NCI-H1694 treated with DMSO at 0.1 percent for 48 hours (cell line): ENCODE results near the gene SERPINE1.

ENCODE experiments used
- DNase-seq: peaks from one replicate; lab custom pipeline; 2025; lab: John Stamatoyannopoulos, UW

SERPINE1 gene

DNA sequence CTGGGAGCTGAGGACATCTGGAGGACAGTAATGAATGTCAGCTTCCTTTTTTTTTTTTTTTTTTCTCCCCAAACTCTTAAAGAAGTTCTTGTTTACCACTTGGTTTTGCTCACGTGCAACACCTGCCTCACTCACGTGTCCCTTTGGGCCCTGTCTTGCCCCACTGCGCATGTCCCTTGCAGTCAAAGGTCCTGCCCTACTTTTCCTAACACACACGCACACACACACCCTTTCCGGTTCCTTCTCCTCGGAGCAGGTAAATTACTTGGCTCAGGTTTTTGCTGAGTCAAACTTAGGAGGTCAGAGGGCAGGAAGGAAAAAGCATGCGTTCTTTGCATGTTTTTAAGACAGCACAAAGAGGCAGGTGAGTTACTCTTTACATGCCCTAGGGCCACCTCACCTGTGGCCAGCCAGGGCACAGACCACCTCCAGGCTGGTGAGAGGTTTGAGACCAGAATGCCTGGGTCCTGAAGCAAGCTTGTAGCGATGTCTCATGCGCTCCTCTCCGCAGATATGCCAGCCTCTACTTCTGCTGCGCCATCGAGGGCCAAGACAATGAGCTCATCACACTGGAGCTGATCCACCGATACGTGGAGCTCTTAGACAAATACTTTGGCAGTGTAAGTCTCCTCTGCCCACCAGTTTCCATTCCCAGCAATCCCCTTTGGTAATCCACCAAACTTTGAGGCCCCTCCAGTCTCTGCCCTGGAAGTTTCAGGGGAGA lies 30.1 kb downstream of the SERPINE1 start:
- DNase-seq, result no peak

DNA sequence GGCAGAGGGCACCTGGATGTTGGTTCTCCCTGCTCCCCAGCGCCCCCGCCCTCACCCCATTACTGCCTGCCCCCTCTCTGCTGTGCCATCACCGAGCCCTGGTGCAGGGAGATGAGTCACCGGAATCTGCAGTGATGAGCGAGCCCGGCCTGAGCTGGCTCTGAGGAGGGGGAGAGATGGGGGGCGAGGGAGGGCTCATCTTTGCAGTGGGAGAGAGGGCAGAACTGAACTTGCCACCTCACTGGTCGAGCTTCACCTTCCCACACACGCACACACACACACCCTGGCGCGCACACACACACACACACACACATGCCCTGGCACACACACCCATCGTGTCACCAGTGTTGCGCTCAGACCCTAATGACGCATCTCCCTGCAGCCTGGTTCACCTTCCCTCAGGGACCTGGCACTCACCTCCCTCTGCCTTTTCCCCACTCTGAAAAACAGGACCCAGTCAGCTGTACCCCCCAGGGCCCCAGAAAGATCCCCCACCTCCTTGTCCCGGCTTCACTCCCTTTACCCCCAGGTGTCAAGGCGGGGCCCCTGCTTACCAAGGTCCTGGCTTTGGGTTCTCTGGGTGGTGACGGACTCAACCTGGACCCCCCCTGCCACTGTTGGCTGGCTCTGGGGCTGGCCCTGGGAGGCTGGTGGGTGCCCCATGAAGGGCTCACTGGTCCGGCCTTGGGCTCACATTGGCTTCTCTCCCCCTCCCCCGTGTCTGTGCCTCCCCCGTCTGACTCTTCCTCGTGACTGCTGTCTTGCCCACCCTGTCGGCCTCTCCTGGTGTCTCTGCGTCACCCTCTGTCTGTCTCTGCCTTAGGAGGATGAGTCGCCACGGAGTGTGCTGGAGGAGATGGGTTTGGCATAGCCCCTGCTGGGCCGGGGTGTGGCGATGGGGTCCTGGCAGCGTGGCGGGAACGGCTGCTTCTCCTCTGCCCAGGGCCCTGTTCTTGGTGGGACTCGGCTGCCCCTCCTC lies 33.1 kb downstream of the SERPINE1 start:
- no peak for DNase-seq

DNA sequence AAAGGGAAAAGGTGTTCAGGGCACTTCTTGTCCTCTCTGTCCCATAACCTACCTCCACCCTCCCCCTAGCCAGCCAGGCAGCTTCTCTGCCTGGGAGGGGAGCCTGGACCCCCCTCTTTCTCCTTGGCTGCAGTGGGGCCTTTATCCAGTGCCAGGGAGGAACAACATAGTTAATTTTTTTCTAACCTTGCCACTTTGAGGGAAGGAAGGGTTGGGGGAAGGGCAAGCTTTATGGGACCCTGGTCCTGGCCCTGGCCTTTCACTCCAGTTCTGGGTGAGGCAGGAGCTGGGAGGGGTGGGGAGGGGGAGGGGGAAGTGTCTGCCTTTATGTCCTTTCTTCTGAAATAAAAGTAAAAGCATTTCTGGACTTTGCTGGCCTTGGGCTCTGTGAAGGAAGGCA lies 34.0 kb downstream of the SERPINE1 start:
- DNase-seq, result no peak

DNA sequence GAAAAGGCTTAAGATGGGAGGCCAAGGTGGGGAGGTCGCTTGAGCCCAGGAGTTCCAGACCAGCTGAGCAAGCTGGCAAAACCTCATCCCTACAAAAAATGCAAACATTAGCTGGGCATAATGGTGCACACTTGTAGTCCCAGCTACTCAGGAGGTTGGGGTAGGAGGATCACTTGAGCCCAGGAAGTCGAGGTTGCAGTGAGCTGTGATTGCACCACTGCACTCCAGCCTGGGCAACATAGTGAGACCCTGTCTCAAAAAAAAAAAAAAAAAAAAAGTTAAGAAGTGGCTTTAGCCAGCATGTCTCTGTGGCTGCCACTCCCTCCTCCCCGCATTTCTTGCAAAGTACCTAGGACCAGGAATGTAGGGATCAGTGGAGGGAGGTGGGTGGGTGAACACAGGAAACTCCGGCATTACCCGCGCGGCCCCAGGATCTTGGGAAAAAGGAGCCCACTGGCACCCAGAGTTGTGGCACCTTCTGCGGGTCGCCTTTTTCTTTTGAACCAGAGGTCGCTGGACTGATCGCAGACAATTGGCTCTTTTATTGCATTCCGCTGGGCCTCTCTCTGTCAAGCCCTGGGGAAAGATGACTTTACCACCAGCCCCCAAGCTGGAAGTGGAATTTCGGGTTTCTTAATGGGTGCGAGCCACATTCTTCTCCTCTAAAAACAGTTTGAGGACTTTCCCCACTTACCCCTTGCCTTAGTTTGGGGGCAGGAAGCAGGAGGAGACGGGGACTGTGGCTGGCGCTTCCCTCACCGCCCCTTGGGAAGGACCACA lies 35.0 kb downstream of the SERPINE1 start:
- DNase-seq, result no peak

DNA sequence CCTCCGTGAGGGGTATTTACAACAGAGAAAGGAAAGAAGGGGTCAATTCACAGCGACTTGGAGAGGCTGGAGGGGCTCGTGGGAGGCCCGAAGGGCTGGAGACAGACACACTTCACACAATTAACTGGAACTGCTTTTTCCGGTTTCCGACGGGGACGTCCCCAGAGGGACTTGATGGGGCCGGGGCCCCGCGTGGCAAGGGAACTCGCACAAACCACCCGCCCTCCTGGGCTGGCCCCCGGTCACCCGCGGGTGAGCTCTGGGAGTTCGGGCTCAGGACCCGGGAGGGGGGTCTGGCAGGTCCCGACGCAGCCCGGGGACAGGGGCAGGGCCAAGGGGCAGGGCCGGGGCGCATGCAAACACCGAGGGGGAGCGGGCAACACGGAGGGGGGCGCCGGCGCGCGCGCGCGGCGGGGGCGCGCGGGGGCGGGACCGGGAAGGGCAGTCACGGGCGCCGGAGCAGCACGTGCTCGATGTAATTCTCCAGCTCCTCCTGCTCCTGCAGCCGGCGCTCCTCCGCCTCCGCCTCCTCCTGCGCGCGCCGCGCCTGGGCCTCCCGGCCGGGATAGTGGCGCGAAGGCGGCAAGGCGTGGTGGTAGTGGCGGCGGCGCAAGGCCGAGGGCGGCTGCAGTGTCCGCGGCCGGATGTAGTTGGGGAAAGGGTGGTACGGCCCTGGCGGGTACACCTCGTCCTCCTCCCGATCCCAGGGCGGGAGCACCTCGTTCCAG lies 35.8 kb downstream of the SERPINE1 start:
- peak; percentile 25 for DNase-seq

DNA sequence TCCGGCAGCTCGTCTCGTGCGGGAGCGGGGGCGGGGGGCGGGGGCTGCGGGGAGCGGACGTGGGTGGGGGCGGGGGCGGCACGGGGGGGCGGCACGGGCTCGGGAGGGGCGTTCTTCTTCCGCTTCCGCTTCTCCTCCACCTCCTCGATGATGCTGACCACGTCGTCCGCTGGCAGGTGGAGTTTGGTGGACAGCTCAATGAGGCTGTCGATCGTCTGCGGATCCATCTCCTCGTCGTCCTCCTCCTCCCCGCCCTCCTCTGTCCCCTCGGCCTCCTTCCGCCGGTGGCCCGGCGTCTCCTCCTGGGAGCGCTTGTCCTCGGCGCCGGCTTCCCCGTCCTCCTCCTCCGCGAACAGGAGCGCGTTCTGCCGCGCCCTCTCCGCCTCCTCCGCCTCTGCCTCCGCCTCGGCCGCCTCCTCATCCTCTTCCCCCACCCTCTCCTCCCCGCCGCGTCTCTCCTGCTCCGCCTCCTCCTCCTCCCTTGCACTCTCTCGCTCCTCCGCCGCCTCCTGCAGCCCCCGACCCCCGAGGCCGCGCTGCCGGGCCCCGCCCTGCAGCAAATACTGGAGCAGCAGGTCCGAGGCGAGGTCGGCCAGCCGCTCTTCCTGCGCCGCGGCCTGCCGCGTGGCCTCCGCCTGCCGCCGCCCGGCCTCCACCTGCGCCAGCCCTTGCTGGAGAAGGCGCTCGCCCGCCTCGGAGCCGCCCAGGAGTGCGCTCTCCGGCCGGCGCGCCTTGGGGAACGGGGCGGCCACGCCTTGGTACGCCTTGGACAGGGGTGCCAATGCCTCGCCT lies 36.6 kb downstream of the SERPINE1 start:
- DNase-seq, result no peak

DNA sequence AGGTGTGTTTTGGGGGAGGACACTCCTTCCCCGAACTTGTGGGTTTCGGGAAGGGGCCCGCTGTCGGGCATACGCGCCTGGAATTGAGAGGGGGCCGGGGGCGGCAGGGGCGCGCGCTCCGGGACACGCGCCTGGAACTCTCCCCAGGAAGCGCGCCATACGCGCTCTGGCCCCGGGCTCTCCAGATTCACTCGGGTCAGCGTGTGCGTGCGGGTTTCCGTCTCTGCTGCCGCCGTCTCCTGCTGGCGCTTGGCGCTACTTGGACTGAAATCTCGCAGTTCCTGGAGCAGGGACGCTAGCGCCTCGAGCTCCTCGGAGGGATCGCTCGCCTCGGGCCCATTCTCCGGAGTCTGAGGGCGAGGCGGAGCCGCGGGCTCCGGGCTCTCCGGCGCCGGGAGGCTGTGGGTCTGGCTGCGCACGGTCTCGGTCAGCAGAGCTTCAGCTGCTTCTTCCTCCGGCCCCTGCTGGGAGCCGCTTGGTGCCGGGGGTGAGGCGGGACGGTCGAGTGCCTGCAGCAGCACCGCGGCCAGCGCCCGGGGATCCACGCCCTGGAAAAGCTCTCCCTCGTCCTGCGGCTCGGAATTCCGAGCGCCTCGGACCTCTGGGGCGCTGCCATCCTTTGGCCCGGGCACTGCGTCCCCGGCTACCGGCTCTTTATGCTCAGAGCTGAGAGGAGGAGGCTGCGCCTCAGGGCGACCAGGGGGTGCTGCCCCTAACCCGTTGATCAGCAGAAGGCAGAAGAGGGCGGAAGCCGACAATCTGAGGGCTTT lies 37.4 kb downstream of the SERPINE1 start:
- no peak for DNase-seq

DNA sequence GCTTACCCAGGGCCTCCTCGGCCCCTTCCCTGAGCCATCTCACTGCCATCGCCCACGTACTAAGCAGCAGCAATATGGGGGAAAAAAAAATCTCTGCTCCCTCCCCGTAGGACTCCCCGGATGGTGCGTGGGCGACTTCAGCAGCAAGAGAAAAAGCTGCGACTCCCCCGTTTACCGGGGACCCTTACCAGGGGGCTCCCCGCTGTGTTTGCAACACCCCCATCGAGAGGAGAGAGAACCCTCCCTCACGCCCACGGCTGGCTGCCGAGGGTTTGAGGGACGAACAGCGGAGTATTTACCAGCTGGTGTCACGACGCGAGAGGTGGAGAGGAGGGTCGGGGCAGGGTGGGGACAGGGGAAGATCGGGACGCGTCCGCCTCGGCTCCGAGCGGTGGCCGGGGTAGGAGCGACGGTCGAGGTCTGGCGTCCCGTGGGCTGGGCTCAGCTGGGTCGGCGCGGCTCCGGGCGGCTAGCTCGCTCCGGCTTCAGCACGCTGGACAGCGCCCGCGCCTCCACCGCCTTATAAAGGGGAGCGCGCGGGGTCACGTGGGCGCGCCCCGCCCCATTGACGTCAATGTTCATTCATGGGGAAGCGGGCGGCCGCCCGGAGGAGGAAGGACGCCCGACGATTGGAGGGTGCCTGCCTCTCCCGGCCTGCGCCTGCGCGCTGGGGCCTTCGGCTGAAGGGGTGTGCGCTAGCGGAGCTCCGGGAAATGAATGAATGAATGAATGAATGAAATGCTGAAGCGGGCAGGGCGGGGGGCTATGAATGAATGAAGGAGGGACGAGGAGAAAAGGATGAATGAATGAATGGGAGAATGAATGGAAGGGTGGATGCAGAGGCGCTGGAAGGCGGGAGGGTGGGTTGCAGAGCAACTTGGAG lies 38.4 kb downstream of the SERPINE1 start, which contains the start of gene VGF:
TSS of gene VGF (minus strand) at position 495 of the 883 bp plus-strand sequence. CDS start 726 bp downstream, outside the sequence.
- DNase-seq, result peak; percentile 85

DNA sequence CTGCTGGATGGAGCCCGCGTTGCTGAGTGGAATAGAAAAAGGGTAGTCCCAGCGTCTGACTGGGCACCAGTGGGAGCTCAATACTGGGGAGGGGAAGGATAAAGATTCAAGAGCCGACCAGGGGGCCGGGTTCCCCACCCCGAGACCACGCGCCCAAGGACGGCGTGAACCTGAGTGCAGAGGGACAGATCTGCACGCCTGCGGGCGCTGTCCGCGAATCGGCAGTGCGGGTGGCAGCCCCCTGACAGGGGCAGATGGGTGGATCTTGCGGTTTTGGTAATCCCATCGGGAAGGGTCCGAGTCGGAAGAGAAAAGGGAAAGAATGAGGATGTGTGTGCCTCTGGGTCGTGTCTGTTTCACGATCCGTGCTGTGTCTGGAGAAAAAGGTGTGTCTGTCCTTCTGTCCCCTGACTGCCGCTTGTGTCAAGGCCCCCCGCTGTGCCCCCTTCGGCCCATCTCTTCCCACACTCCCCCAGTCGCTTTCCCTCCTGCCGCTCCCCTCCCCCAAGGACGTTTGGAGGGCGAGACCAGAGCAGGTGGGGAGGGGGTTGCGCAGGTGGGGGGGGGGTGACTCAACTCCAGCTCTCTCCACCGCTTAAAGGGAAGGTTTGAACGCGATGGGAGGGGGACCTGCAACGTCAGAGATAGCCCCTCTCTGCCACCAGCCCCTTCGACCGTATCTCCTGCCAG lies 39.2 kb downstream of the SERPINE1 start:
- DNase-seq, result no peak

DNA sequence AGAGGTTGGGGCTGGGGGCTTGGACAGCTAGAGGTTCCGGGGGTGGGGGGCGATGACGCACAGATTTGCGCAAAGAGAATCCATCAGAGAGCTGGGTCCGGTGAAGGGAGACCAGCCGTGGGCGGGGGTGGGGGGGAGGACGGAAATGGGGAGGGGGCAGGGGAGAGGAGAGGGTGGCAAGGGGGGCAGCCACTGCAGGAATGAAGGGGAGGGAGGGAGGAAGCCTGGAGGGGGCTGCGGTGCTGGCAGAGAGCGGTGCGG lies 39.7 kb downstream of the SERPINE1 start:
- DNase-seq, result no peak

DNA sequence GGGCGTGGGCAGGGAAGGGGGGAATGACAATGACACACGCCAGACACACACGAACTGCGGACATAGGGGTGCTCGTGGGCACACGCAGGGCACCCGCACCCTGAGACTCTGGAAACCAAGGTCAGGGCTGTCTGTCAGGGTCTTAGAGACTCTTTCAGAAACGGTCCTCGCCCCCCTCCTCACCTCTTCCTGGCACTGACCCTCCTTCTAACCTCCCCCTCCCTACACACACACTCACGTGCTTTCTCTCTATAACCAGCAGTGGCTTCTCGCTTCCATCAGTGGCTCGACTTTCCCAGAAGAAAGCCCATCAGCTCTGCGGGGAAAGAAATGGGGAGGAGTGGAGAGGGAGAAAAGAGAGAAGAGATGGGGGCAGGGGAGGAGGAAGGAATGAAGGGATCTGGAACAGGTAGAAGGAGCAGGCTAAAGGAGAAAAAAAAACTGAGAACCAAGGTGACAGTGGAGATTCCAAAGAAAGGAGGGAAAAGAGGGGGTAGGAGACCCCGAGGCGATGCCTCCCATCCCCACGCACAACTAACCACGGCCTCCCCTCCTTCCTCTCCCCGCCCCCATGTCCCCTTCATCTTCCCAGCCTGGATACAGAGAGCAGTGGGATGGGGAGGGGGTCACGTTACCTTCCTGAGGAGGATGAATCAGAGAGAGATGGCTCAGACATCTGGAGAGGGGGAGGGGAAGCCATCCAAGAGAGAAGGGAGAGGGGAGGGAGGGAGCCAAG lies 40.2 kb downstream of the SERPINE1 start:
- DNase-seq, result no peak

DNA sequence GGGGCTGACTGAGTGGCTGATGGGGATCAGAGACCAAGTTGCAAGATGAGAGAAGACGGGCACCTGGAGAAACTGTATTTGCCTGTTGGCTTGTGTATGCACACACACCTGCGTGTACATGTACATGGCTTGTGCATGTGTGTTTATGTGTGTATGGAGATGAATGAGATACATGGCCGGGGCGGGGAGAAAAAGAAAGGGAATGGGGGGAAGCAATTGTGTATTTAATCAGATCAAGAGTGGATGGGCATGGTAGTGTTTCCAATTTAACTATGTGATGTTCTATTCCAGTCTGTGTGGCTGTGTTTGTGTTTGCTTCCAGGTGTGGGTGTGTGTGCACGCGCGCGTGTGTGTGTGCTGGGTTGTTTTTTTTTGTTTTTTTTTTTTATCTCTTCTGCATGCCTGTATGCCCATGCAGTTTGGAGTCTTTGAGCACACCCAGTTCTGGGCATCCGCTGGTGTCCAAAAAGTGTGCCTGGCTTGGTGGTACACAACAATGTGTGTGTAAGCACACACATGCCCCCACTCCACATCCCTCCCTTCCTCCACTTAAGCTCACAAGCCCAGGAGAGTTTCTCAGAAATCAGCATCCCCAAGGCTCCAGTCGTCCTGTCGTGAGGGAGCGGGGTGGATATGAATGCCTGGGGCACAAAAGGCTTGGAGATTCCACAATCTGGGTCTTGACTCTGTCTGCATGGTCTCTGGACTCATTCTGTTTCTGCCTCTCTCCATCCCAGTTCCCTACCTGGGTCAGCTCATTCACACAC lies 40.9 kb downstream of the SERPINE1 start:
- DNase-seq, result no peak

DNA sequence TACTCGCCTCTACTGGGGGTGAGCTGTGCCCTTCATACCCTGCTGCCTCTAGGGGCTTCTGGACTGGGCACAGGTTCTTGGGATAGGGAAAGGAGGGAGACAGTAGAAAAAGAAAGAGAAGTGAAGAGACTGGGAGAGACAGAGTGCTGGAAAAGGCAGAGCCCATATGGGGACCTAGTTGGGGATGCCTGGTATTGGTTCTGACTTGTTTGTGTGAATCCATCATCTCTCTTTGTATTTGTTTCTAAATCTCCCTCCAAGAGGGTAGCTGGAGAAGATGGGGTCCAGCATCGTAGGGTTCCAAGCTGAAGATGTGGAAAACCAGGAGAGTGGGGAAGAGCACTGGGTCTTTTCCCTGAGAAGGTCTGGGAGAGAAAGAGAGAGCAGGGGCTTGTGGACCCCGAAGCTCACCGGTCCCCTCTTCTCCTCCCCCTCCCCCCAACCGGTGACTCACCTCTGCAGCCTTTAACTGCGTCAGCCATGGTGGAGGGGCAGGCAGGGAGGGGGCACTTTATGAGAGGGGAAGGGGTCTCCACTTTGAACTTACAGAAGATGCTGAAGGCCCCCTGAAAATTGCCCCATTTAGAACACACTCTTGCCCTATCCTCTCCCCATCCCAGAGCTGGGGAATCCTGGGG lies 41.6 kb downstream of the SERPINE1 start:
- no peak for DNase-seq

DNA sequence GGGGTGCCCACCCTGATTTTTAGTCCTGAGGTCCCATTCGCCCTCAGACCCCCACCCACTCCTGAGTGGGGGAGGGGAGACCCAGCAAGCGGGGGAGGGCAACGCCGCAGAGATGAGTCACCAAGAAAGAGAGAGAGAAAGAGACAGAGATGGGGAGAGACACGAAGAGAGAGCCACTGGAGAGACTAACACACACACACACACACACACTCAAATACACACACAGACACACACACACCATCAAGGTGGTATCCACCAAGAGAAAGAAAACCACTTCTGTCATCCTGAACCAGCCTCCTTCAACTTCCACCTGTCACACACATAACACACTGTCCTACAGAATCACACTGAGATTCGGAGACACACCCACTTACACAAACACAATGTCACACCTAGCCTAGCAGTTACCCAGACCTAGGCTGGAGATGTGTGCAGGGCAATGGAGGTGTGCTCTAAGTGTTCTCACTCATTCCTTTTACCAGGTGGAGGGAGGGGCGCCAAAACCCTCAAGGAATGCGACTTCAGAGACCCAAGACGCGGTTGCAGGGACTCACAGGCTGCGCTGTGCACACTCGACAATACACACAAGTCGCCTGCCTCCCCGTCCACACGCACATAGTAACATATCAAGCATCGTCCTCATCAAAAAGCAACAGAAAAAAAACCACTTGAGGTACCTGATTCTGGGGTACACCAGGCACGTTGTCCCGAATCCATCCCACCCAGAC lies 42.4 kb downstream of the SERPINE1 start:
- DNase-seq, result no peak

DNA sequence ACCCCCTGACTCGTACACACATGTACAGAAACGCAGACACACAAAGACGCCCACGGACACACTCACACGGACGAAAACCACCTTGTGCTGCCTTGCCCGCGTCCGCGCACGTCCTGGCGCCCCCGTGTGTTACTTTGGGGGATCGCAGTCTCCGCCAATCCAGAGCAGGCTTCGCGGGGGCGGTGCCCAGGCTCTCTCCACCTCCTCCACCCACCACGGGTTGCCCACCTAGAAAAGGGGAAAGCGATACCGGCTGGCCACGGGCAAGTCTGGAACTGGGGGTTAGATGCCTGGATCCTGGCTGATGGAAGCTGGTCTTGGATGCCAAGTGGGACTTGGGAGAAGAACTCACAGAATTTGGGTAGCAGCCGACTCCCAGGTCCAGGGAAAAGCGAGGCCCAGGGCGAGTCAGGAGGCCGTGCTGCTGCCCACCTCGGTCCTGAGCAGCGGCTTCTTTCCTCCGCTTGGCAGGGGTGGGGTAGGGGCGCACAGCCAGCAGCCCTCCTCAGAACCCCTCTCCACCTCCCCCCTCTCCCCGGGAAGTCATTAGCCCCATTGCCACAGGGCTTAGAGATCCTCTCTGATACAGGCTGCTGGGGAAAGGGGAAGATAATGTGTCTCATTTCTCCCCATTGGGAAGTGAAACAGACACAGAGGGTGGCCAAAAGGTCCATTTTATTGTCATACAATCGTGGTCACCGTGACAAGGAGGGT lies 43.1 kb downstream of the SERPINE1 start:
- DNase-seq, result peak; percentile 43
